Activated CD4-positive, CD25-positive, alpha-beta regulatory T cell treated with anti-CD3 and anti-CD28 coated beads, Interleukin-2, amount 50 U/mL, for 24 hours (primary cell): ENCODE measurements around the gene SLC23A1.
"Not testable (repeated sequence)": the region's sequence is repeated elsewhere in the genome, so short reads cannot be mapped to it uniquely, and the experiment has no call there.

ENCODE experiments used
- ATAC-seq, 2 donors: fragments of 150-1000 bp; cut with Tn5 transposase; one replicate each; pipeline ENCODE4 v1.10.0; 2021; ENCODE audit warnings: mild to moderate bottlenecking in 1 of 2, moderate library complexity in 1 of 2

Gene SLC23A1

DNA sequence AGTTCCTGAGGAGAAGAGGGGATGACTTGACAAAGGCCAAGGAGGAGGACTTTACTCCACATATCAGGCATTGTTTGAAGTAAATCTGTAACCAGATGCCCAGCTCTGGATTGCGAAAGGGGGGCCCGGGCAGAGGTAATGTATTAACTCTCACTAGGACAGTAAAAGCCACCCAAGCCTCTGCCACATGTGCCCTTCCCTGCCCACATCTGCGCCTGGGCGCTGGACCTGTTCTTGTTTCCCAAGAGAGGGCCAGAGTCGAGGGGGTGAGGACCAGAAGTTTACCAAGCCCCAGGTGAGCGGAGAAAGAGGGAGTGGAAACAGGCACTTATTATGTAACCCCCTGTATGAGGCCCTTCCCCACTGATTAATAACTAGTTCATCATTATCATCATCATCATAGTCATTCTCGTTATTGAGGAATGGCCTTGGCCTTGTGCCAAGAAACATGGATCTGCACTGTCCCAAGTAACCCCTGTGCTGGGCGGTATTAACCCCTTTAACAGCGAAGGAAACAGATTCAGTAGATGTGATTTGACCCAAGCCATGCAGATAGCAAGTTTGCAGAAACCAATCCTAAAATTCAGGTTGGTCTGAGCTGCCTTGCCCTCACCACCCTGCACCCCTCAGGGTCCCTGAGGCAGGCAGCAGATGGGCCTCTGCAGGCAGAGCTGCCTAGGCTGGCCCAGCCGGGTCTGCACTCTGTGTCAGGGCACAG lies at the start of gene SLC23A1:
Gene SLC23A1 (minus strand): TSS at position 23 of the 718 bp plus-strand sequence. CDS start 44 bp downstream, outside the sequence.
- ATAC-seq: no peak

DNA sequence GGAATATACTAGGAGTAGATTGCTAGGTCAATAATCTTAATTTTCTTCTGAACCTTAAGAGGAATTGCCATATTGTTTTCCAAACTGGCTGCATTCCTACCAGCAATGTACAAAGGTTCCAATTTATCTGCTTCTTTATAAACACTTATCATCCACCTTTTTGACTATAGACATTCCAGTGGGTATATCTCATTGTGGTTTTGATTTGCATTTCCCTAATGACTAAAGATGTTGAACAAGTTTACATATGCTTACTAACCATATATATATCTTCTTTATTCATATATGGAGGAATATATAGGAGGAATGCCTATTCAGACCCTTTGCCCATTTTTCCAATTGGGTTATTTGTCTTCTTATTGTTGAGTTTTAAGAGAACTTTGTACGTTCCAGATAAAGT lies 48.6 kb upstream of the SLC23A1 start:
- no peak for ATAC-seq

DNA sequence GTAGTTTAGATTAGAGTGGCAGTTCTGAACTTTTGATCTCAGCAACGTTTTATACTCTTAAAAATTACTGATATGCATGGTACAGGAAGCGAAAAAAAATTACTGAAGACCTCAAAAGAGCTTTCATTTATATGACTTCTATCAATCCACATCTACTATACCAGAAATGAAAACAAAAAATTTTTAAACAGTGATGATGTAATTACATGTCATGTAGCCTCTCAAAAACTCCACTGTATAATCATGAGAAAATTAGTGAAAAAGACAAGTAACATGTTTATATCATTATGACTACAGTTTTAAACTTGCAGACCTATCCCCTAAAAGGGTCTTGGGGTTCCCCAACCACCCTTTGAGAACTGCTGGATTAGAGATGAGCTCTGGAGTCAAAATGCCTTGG lies 46.9 kb upstream of the SLC23A1 start:
- ATAC-seq: peak; percentile 79 to 86

DNA sequence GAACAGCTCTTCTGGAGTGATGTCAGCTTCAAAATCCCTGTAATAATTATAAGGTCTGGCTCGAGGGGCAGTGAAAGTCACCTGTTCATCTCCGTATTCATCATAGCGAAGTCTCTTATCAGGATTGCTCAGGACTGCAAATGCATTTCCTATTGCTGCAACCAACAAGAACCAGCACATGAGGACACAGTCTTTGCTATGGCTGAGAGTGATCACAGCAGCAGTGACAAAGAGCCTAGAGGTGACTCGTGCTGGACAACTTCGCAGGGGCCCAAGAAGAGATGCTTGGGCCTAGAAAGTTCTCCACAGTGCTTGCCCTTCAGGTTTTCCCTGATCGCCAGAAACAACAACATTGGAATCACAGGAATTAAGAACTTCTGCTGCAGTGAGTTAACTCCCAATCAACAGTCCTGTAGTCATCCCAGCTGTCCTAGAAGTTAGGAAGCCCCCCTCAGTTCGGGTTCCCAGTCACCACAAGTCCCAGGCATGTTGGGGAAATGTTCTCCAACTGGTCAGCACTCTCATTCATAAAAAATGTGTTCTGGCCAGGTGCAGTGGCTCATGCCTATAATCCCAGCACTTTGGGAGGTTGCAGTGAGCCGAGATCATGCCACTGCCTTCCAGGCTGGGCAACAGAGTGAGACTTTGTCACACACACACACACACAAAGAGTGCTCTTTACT lies 43.2 kb upstream of the SLC23A1 start:
- ATAC-seq: no peak

DNA sequence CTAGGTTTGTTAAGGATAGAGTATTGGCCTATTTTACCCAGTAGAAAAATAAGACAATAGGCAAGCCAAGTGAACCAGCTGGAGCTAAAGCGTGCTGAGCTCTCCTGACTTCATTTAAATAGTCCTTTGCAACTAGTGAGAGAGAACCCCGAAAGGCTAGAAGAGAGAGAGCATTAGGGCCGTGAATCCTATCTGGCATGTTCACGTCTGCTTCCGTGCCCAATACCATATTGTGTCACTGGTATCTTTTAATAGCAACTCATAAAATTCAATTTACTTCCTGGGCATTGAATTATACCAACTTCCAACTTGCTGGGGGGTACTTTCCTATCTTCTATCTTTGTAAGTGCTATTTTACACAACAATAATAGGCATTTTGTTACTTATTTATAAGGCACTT lies 42.4 kb upstream of the SLC23A1 start:
- ATAC-seq: no peak

DNA sequence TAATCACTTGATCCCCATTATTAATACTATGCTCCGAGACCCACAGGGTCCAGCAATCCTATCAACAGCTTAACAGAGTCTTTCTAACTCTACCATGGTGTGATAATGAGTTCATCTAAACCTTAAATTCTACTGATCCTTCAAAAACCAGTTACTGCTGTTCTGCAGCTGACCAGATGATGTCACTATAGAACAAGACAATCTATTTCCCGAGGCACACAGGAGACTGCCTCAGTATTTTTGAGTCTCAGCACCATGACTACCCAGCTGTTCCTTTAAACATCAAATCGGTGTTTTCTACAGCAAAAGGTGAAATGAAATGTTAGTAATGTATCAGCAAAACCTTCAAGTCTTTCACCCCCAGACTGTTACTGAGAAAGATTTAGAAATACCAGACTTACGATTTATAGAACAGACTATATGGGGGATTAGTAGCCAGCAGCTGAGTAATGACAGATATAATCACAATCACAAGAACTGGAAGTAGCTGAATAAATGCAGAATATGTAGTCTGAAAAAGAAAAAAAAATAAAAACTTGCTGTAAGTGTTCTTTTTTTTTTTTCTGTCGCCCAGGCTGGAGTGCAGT lies 39.3 kb upstream of the SLC23A1 start:
- ATAC-seq: peak; percentile 84 to 87

DNA sequence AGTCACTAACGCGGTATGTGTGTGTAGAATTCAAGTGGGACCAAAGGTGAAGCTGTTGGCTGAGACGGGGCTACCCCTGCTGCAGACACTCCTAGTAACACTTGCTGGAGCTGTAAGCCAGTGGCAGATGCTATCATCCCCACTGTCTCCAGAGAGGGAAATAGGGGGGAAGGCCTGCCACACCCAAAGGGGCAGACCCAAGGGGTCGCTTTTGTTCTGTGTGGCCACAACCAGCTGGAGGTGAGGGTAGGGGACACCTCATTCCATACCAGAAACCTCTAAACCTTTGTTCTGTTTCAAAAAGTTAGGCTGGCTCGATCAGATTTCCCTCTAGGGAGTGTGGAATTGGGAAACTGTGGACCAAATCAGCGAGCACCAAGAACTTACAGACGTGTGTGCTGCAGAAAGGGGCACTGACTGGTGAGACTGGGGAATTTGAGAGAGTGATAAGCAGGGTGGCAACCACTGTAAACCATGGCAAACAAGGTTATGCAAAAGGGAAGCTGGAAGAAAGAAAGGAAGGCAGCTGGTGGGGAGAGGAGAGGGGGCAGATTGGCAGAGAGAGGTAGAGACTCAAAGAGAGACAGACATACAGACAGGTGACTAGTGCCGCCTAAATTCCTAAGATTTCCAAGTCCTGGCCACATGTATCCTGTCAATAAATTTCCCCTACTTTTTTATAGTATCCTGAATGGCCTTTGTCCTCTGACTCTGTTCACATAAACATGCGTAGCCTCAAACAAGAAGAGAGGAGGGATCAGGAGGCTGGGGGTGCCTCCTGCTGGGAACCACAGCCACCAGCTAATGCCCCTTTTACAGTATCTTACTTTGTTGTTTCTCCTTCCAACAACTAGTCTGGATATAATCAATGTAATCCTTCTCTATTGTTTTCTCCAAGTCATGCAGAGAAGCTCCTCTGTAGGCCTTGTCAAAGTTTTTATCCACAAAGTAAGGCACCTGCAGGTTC lies 36.4 kb upstream of the SLC23A1 start:
- ATAC-seq: no peak

DNA sequence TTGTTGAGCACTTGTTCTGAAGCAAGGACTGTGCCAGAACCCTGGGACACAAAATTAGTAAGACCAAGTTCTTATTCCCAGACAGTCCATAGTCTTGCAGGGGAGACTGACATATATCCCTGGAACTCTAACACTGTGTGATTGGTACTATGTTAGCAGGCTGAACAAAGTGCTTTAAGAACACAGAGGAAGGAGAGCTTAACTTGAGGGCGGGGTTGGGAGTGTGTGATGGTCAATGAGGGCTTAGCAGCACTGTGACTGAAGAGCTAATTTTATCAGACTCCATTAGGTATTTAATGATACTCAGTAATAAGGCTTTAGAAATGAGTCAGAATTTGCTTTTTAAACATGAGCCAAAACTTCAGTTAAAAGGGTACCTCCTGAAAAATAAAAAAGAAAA lies 35.7 kb upstream of the SLC23A1 start:
- ATAC-seq: no peak

DNA sequence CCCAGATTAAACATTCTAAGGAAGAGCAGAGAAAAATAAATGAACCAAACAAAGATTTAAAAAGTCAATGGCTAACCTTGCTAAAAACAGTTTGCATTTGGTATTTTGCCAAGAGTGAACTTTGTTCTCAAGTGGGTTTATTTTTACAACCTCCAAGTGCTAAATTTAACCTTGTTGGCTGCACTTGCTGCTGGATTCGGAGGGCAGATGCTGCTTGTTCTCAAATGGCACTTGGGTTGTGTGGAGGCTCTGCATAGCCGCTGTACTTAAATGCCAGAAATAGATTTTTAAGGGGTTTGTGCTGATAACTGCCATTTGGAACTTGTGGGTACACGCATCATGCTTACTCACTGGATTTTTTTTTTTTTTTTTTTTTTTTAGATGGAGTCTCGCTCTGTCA lies 34.1 kb upstream of the SLC23A1 start:
- no peak for ATAC-seq

DNA sequence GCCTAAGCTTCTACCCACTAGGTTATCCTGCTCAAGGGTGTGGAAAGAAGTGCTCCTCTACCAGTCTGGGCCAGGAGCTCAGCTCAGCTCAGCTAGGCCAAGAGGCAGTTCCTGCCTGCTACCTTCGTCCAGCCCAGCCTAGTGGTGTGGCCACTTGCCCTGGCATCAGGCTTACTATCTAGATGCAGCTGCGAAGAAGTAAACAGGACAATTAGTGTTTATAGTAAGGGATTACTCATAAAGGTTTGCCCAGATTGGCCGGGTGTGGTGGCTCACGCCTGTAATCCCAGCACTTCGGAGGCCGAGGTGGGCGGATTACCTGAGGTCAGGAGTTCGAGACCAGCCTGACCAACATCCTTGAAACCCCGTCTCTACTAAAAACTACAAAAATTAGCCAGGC lies 33.6 kb upstream of the SLC23A1 start:
- ATAC-seq: no peak

DNA sequence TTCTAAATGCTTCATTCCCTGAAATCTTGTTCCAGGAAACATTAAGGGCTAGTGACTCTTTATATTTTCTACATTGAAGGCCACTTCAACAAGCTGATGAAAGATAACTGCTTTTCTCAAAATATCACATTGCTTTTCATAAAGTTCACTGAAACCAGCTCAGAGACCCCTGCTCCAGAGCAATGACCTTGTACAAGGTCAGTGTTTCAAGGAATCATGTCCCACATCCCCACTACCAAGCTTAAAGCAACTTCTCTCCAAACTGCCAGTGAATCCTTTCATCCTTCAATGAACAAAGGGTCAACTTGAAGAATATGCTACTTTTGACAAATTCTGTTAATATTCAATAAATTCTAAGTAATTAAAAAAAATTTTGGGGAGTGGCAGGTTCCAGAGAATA lies 32.8 kb upstream of the SLC23A1 start:
- ATAC-seq: peak in 1 of 2 donors; percentile 8

DNA sequence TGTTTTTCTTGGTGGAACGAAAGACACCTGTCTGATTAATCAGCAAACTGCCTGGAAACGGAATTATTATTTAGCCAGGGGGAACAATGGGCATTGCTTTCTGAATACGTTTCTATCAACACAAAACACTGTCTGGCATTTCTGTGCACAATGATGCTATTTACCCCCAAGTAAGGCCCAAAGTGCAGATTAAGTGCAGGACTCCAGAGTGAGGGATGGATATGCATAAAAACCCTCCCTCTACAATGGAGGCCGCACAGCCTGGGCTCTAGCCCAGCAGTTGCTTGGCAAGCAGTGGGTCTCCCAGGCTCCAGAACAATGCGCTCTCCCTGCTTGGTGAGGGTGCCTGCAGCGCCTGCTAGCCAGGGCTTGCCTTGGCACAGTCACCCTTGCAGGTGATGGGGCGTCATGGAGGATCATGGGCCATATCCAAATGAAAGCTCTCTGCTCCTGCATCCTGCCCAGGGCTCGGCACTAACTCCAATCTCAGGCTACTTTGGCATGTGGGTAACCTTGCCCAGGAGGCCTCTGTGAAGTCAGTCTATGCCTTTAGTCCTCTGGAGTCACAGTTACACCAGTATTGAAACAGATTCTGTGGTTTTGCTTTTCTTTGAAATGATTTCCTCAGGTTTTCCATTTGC lies 32.2 kb upstream of the SLC23A1 start:
- ATAC-seq: peak; percentile 65 to 66

DNA sequence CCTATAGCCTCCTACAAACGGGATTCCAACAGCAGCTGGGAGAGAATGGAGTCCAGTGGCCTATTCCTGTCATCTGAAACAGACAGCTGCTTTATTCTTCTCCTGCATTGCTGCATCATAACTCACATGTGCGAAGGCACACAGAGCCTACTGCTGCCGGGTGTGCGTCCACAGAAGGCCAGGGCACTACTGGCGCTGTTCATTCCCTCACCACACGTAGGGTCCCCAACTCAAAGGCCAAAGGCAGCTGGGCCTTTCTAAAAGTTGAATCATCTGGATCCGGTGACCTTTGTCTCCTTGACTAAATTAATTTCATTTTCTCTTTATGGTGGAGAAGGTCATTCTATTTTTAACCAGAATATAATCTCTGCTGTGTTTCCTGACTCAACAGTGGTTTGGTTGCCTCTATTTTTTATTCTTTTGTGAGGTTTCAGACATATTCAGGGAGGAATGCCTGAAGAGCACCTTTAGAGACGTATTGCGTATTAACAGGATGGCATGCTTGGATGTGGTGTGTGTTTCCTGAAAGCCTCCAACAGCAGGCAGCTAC lies 31.6 kb upstream of the SLC23A1 start:
- peak; percentile 51 to 56 for ATAC-seq

DNA sequence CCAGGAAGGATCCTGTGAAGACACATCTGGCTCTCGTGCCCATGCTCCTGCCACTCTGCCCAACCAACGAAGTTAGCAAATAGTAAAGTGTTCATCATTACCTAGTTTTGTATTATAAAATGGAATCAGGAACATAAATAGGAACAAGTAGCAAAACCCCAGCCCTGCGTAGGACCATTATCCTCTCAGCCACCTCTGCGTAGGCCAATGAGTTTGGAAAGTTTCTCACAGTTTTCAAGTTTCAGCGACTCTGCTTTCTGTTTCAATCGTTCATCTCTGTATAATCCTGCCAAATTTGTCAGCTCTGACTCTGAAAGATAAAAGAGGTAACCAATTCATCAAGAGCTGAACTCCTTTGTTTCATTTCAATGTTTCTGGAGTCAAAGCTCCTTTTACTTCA lies 30.9 kb upstream of the SLC23A1 start:
- peak; percentile 53 to 54 for ATAC-seq

DNA sequence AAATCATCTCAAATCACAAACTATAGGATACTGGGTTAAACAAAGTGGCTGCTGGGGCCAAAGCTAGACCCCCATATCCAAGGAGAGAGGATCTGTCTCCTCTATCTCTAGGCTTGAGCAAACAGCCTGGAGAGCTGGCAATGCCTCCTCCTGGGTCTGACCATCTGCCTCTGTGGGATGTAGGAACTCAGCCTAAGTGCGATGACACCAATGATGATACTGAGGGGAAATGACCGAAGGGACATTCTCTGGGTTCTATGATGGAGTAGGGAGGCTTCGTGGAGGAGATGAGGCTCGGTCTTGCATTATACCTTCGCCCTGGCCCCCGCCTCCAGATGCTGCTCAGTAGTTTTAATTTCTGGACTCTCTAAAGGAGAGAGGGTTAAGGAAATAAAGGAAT lies 30.1 kb upstream of the SLC23A1 start:
- ATAC-seq: no peak

DNA sequence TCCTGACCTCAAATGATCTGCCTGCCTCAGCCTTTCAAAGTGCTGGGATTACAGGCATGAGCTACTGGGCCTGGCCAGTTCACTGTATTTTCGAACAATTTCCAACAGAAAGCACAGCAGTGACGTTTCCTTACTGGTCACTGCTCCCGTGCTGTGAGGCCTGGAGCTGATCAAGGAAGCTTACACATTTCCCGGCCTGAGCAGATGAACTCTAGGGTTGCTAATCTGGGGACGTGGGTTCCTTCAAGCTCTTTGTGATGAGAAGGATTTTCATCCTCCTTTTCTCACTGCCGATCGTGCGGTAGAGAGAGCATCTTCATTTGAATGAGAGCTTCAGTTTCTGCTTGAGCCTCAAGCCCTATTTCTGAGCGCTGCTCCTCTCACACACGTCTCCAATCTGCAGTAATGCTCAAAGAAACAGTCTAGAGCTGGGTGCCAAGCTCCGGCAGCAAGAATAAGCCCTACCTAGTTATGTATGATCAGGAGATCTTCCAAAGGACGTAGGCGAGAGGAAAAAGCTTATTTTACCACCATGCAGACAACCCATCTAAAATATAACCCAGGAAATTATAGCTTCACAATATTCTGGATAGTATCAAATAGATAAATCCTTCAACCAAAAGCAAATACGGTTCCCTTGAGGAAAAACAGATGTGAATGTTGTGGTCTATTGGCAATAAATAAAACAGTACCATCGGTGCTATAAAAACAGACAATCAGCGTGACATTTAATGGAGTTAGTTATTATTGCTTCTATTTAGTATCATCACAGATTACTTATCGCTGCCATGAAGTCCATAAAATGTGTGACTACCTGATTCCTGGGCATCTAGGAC lies 28.1 kb upstream of the SLC23A1 start:
- ATAC-seq: no peak

DNA sequence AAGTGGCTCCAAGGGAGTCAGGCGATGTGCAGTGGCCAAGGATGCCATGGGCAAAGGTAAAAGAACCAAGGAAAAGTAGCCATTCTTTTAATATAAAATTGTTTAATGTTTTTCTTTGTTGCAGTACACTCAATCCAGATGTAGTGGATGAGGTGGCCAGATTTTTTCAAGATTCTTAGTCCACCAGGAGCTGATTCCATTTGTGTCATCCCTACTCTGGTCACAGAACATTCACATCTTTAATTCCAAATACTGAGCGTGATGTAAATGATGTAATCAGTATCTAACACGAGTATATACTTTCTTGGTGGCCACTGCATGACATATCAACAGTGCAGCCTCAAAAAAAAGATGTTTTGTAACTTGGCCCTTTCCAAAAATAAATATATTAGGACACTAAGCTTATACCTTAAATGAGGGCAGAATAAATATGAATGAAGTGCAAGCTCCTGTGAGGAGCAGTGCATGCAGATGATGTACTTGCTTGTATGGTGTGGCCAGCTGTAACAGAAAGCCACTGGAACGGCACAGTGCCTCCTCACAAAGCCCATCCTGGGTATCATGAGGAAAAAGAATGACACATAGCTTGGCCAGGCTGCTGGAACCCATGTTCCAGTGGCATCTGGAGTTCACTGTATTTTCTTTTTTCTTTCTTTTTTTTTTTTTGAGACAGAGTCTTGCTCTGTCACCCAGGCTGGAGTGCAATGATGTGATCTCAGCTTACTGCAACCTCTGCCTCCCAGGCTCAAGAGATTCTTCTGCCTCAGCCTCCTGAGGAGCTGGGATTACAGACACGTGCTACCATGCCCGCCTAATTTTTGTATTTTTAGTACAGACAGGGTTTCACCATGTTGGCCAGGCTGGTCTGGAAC lies 27.3 kb upstream of the SLC23A1 start:
- ATAC-seq: no peak

DNA sequence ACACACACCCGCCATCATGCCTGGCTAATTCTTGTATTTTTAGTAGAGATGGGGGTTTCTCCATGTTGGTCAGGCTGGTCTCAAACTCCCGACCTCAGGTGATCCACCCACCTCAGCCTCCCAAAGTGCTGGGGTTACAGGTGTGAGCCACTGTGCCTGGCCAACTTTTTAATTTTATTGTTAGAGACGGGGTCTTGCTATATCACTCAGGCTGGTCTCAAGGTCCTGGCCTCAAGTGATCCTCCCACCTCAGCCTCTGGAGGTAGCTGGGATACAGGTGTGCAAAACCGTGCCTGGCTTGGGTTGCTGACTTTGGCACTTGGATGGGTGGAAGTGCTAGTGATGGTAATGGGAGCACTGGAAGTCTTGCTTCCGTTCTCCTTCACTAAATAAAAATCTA lies 26.0 kb upstream of the SLC23A1 start:
- ATAC-seq: not testable (repeated sequence)

DNA sequence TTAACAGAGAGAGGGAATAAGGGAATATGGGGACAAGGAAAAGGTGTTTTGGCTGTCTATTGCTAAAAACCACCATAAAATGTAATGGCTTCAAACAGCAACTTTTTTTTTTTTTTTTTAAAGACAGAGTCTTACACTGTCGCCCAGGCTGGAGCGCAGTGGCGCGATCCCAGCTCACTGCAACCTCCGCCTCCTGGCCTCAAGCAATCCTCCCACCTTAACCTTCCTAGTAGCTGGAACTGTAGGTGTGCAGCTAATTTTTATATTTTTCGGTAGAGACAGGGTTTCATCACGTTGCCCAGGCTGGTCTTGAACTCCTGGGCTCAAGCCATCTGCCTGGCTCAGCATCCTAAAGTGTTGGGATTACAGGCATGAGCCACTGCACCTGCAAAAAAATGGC lies 25.1 kb upstream of the SLC23A1 start:
- no peak for ATAC-seq

DNA sequence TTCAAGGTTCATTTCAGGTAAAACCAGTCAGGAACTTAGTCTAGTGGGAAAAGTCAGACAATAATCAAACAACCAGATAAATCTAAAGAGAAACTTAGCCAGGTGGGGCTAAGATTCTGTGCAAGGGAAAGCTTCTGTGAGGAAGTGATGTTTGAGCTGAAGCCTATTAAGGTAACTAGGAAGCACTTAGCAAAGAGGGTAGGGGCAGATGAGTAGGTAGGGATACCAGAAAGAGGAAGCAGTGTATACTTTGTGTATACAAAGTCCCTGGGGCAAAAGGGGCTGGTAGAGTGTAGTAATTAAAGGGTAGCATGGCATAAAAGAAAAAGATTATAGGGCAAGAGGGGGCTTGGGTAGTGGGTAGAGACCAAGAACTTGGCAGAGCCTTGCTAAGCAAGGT lies 24.4 kb upstream of the SLC23A1 start:
- ATAC-seq: no peak
